ENCODE data around the gene GALNT1.

GALNT1 gene

DNA sequence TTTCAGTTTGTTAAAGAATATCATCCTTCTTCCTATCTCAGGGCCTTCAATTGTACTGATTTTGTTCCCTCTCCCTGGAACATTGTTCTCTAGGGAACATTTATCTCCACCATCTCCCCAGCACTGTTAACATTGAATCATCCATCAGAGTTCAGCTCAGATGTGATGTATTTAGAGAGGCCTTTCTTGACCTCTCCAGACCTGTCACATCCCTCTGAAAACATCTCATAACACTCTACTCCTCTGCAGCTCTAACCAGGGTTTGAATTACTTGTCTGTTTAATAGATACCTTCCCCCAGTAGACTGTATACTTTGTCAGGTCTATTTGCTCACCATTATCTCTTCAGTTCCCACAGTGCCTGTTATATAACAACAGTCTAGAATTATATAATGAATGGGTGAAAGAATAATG is 98.6 kb downstream of the GALNT1 start:
- DNase-seq (ENCODE audit: low read depth), result no peak

DNA sequence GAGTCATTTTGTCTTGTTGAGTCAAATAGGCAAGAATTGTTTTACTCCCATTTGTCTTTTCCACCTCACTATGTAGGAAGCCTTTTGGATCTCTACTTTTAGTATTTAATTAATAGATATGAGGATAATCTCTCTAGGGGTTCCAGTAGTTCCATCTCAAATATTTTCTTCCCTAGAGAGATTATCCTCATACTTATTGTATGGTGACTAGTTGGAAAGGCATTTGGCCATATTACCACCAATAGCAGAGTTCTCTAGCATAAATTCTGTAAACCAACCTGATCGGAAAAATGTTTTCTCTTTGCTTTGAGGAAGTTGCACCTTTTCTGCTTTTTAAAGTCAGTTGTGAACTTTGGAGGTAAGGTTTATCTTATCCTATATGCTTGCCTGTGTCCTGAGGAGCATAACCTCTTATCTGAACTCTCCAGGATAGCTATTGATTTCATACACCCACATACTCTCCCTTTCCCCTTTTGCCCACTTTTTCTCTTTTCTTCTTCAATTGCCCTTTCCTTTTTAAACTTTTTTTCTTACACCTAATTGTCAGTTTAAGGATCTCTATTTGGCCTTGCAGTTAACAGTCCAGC is 100.8 kb downstream of the GALNT1 start:
- no peak for DNase-seq (ENCODE audit: low read depth)

DNA sequence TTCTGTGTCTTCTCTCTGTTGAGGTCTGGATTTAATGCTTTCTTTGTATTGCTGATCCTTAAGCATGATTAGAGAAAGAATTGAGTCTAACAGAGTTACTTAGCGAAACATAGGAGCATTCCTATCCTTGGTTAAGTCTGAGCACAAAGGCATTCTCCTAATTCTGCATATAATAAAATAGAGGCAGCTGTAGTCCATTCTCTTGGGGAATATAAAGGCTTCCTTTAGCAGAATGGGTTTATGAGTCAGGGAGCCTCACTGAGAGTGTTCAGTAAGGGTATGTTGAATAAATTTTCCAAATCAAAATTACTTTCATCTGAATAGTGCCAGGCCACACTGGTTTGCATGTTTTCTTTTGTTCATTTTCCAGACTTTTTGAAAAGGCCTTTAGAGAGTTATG is 101.5 kb downstream of the GALNT1 start:
- no peak for DNase-seq (ENCODE audit: low read depth)

DNA sequence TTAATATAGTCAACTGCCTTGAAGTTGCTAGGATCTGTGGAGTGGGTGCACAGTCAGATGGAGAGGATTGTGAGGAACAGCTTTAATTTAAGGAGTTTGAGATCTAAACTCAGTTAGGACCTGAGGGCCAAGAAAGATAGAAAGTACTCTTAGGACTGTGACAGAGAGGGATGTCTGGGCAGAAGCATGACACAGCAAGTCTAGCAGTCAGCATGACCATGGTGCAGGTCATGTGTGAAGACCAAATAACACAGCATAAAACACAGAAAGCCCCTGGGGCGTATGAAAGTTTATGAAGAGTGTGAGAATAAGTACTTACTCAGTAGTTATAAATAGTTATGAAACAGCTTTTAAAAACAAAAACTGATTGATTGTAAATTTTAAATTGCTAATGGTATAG is 107.2 kb downstream of the GALNT1 start:
- no peak for DNase-seq (ENCODE audit: low read depth)

DNA sequence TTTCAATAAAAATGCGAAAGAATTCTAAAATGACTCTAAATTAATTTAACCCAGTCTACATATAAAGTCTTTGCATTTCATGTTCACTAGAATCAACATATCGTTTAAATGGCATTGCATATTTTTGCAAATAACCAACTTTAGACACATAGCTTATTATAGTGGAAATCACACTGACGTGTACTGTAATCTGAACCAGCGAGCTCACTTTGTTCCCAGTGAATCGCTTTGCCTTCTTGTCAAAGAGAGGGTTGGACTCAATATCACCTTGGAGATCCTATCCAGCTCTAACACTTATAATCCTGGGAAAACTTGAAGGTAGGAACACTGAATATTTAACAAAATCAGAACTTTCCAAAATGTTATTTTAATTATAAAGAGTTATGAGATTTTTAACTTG is 108.2 kb downstream of the GALNT1 start:
- no peak for DNase-seq (ENCODE audit: low read depth)

DNA sequence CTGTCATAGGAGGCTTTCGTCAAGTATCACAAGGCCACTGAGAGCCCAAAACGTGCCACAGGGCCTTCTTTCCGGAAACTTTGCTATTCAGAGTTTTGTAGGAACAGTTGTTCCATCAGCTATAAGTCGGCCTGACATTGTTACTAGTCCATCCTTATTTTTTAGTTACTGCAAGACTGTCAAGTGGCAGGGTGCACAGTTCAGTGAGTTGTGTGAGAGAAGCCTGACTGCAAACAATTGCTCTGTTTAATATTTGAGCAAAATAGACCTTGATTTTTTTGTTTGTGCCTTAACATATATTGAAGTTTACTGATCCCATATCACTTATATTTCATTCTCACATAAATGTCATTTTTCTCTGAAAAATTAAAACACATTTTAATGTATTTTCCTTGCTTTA is 110.1 kb downstream of the GALNT1 start:
- no peak for DNase-seq (ENCODE audit: low read depth)

DNA sequence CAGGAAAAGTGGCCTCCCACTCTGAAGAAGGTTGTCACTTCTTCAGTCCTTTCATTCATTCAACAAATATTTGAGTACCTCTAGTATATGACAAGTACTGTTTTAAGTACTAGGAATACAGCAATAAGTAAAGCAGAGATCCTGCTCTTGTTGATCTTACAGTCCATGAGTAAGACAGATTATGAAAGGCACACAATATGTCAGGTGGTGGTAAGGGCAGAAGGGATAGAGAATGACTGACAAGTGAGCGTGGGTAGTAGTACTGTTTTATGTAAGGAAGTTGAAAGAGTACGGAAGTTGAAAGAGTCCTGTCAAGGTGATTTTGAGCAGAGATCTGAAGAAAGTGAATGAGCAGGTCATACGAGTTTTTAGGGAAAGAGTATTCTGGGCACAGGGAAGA is 111.3 kb downstream of the GALNT1 start:
- no peak for DNase-seq (ENCODE audit: low read depth)

DNA sequence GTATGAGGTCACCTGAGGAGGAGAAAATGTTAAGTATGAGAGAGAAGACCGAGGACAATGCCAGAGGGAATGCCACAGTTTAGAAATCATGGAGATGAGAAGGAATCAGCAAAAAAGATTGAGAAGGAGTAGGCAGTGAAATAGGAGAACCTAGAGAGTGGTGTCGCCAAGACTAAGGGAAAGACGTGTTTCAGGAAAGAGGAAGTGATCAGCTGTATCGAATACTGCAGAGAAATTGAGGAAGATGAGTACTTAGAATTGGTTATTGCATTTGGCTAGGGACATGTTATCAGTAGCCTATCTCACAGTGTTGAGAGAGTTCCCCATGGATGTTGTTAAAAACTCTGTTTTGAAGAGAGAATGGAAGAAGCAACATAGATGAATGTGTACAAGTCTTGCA is 112.3 kb downstream of the GALNT1 start:
- DNase-seq (ENCODE audit: low read depth), result no peak

DNA sequence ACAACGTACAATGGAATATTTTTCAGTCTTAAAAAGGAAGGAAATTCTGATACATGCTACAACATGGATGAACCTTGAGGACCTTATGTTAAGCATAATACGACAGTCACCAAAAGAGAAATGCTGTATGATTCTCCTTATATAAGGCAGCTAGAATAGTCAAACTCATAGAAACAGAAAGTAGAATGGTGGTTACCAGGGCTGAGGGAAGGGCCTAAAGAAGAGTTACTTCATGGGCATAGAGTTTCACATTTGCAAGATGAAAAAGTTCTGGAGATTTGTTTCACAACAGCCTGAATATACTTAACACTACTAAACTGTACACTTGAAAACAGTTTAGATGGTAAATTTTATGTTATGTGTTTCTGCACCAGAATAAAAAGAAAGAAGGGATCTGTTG is 113.3 kb downstream of the GALNT1 start:
- DNase-seq (ENCODE audit: low read depth), result no peak

DNA sequence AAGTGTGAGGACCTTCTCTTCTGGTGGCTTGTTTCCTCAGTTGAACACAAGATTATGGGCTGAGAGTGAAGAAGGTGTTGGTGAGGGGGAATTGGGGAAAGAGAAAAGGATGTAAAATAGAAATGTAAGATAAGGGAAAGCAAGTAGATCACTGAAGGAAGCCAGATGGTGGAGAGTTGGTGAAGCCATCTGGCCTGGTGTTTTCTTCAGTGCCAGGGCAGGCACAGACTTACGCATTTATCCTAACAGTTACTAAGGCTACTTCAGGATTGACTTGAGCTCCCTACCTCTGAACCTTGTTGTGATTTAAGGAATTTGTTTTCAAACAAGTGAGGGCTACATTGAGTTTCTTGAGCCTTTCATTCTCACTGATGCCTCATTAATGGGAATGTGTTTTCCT is 113.8 kb downstream of the GALNT1 start:
- no peak for DNase-seq (ENCODE audit: low read depth)

DNA sequence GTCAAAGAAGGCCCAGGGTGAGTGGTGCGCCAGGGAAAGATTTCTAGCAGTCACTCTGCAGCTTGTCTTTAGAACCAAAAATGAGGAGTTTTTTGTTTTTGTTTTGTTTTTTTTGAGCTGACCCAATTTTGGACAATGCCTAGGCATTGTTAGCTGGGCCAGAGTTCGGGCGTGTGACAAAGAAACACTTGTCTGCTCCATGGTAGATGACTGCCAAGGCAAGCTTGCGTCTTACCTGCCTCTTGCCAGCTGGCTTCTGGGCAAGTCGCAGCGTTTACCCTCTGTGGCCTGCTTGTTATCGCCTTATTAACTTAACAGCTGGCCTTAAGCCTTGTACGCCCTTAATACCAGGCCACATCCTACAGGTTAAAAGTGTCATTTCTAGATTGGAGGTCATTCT is 114.3 kb downstream of the GALNT1 start:
- DNase-seq (ENCODE audit: low read depth), result no peak

DNA sequence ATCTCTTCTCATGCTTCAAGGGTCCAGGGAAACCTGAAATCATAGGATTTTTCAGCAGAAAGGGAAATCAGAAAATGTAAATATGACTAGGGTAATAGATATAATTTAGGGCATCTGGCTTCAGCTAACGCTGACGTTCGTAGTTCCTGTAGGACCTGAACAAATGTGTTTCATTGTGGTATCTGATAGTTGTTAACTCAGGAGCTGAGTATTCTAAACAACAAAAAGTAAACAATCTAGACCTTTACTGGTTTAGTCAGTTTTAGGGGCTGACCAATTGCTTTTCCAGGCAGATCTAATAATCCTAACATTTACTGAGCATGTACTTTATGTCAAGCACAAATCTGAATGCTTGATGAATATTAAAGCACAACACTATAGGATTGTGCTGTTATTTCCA is 114.8 kb downstream of the GALNT1 start:
- no peak for DNase-seq (ENCODE audit: low read depth)

DNA sequence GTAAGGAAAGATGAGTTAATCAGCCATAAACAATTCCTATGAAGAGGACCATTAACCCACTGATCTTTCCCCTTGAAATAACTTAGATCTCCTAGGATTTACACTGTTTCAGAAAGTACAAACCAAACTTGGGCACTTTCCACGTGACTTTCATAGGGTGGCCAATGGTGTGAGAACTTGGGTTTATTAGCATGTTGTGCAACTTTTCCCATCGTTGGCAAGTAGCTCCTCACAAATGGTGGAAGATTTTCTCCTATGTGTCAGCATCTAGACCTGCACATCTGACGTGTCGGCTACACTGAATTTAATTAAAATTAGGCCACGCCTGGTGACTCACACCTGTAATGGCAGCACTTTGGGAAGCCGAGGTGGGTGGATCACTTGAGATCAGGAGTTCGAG is 116.3 kb downstream of the GALNT1 start:
- DNase-seq (ENCODE audit: low read depth), result no peak

DNA sequence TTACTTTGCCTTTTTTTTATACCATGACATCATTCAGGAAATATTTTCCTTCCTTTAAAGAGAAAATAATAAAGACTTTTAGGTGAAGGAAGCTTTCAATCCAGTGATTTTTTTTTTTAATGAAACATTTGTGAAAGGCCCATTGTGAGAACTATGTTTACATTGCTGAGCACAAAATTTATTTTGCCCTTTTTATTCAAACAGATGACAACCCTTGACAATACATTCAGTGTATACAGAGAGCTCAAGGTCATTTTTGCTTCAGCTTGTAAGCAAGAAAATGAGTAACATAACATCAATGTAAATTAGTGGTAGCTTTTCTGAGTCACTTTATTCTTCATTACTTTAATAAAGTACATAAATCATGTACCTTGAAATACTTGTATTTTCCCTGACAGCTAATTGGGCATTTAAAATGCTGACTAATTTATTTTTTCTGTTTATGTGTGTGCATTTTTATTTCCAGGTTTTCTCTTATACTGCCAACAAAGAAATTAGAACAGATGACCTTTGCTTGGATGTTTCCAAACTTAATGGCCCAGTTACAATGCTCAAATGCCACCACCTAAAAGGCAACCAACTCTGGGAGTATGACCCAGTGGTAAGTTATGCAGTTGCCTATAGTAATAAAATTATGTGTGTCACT is 121.6 kb downstream of the GALNT1 start:
- DNase-seq (ENCODE audit: low read depth), result no peak

DNA sequence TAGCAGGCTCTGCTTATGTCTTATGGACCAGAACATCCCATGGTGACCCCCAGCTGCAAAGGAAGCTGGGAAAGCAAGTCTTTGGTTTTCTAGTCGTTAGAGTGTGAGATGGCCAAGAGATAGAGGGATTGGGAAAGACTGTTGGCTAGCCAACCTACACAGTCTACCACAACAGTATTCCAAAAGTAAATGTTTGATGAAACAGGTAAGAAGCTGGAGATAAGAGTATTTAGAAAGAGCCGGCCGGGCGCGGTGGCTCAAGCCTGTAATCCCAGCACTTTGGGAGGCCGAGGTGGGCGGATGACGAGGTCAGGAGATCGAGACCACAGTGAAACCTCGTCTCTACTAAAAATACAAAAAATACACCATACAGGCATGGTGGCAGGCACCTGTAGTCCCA is 124.4 kb downstream of the GALNT1 start:
- no peak for DNase-seq (ENCODE audit: low read depth)

DNA sequence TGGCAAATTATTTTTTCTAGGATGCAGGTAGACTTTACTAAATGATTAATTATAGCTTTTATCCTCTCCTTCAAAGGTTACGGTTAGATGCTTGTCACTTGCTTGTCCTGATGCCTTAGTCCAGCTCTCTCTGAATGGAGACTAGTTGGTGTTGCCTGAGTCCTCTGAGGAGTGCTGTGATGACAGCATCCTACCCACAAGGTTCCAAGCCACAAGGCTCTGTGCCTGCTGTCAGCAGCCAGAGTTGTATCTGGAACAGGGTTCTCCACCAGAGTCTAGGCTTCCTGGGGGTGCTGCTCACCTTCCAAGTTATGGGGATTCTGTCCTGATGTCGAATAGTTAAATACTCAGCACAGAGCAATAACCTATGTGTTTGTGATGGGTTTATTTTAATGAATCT is 125.7 kb downstream of the GALNT1 start:
- no peak for DNase-seq (ENCODE audit: low read depth)

DNA sequence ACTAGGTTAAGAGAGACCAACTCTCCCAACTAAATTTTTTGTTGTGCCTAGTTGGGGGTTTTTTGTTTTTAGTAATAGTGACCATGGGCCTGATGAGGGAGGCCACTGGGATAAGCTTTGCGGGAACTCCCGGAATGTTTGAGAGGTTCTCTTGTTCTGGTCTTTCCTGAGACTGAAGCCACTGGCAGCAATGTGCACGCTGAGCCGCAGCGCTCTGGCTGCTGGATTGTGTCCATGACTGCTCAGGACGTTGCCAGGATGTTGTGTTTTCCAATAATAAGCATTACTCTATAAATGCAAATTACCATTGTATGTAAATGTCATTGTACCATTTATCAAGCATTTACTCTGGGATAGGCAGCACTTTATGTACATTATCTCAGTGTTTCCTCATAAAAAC is 126.1 kb downstream of the GALNT1 start:
- no peak for DNase-seq (ENCODE audit: low read depth)

DNA sequence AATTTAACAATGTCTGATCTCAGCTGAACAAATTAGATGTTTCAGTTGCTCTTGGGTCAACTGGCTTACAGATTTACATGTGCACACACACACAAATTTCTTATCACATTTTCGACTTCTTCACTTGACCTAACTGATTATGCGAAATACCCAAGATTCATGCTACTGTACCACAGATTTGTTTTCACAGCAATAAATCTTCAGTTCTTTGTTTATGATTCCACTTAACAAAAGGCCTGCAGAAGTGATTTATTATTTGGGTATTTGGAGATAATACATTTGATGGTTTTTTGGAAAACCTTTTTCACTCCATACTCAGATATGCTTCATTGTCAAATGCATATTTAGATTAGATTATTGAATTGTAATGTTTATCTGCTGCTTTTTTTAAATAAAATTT is 129.0 kb downstream of the GALNT1 start:
- DNase-seq (ENCODE audit: low read depth), result no peak

DNA sequence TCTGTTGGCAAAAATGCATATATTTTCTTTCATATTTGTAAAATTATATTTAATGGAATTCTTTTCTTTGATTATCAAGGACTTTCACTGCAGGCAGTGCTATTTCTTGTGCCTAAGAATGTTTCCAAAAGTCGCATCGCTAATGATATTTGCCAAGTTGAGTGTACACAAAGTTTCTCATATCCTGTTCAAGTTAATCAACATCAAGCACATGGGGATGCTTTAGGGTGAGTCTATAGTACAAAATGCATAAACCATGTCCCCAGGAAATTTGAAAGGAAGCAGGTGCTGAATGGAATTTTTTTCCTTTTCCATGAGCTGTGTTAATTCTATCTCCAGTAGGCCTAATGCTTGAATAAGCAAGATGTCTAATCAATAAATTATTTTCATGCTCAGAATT is 129.7 kb downstream of the GALNT1 start:
- no peak for DNase-seq (ENCODE audit: low read depth)

DNA sequence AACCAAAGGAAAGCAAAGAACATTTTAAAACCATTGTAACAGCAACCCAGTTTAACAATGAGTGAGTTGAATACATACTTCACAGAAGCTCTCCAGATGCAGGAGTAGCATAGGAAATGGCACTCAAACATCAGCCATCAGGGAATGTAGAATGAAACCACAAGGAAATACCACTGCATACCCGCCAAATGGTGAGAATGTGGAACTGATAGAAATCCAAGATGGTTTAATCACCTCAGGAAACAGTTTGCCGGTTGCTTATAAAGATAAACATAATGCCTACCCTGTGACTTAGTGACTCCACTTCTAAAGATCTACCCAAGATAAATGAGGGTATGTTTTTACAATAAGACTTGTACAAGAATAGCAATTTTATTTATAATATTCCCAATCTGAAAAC is 132.0 kb downstream of the GALNT1 start:
- DNase-seq (ENCODE audit: low read depth), result no peak

DNA sequence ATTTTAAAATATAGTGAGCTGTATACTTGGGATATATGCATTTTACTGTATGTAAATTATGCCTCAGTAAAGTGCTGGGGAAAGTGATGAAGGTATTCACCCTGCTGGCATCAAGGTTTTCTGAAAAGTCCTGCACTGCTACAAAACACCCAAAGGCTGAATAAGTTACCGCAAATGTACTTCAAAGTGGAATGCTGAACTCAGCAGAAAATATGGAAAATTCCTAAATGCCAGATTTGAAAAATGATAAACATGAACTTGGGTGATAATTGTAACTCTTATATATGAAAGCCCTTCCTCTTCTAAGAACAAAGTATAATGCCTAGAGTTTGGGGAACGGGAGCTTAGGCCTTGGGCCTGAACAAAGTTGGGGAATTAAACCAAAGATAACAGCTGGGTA is 133.0 kb downstream of the GALNT1 start:
- DNase-seq (ENCODE audit: low read depth), result no peak

DNA sequence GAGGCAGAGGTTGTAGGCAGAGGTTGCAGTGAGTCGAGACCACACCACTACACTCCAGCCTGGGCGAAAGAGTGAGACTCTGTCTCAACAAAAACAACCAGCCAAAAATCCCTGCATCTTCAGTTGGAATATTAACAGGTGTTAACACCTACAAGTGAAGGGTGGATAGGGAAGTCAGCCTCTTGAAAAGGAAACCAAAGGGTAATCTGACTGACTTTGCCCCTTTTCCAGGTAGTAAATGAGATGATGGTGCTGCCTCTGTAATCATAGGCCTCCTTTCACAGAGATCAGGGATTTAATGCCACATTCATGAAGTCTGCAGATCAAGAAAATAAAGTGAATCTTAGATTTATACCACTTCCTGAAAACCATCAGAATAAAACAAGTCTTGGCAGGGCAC is 133.6 kb downstream of the GALNT1 start:
- DNase-seq (ENCODE audit: low read depth), result no peak

DNA sequence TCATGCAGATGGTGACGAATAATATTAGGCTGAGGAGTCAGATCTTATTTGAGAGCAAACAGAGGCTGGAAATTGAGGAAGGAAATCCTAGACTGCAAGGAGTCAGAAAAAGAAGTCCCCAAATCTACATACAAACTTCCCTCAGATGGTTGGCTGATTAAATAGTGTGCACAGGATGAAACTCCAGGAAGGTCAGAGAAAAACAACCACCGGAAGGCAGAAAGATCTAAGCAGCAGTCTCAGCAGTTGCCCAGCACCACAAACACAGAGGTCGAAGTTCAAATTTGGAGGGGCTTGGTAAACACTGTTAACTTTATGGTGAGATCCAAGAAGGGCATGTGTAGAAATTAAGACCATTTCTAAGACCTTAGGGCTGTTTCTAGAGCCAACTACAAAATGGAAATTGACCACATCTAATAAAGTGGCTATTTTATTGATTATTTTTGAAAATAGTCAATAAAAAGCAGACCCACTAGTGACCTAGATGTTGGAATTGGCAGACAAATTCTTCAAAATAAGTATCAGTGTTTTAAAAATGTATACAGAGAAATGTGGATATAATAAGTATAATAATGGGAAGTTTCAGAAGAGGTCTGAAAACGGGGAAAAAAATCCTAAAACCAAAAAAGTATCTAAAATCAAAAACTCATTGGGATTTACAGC is 134.8 kb downstream of the GALNT1 start:
- no peak for DNase-seq (ENCODE audit: low read depth)

DNA sequence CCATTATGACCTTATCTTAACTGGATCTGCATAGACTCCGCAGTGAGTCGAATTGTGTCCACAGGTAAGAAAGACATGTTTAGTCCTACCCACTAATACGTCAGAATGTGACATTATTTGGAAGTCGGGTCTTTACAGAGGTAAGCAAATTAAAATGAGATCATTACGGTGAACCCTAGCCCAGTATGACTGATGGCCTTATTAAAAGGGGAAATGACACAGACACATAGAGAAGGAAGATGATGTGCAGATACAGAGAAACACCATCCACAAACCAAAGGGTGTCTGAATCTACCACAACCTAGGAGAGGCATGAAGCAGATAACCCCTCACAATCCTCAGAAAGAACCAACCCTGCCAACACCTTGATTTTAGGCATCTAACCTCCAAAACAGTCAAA is 135.6 kb downstream of the GALNT1 start:
- no peak for DNase-seq (ENCODE audit: low read depth)

All from T follicular helper cell (primary cell).